Heart left ventricle (tissue), 16 donors: ENCODE results near the gene UBAP1. TPM values are rescaled to one million over a fixed set of nuclear protein-coding genes. Genes with fewer than 3 reads are reported as not detected.
A peak's percentile ranks its signal among the peaks of the same experiment; 100 is the strongest.

Experiments used
- ATAC-seq, 4 donors: fragments of 200-7000 bp; cut with Tn5 transposase; one replicate each; pipeline ENCODE4 v1.9.1; 2020 to 2022; ENCODE audit warnings: moderate library complexity in 4 of 4, mild to moderate bottlenecking in 3 of 4, moderate number of reproducible peaks in 1 of 4
- DNase-seq, 5 donors: peaks; one replicate each; pipeline ENCODE4 v3.0.0-alpha.2; 2020
- H3K27ac ChIP-seq, 12 donors: fragments of 200-600 bp; sonication (generic) in 4 of 12; one replicate each; pipeline versions ENCODE4 v1.5.0 to v1.8.0; 2016 to 2022; ENCODE audit warnings: mild to moderate bottlenecking in 2 of 12
- H3K27me3 ChIP-seq, 9 donors: fragments of 200-600 bp; sonication (generic) in 2 of 9; one replicate each; pipeline versions ENCODE4 v1.5.1 to v1.8.0; 2016 to 2022; ENCODE audit warnings: mild to moderate bottlenecking in 3 of 9
- H3K36me3 ChIP-seq, 9 donors: fragments of 200-600 bp; sonication (generic) in 2 of 9; one replicate each; pipeline versions ENCODE4 v1.5.0 to v1.8.0; 2018 to 2022; ENCODE audit warnings: mild to moderate bottlenecking in 2 of 9
- H3K4me1 ChIP-seq, 12 donors: fragments of 200-600 bp; sonication (generic) in 4 of 12; one replicate each; pipeline versions ENCODE4 v1.5.0 to v1.8.0; 2016 to 2022; ENCODE audit warnings: mild to moderate bottlenecking in 3 of 12
- H3K4me3 ChIP-seq, 12 donors: fragments of 200-600 bp; sonication (generic) in 4 of 12; one replicate each; pipeline versions ENCODE4 v1.5.0 to v1.8.0; 2017 to 2022; ENCODE audit warnings: mild to moderate bottlenecking in 9 of 12, moderate library complexity in 4 of 12
- H3K9me3 ChIP-seq, 12 donors: fragments of 200-600 bp; sonication (generic) in 4 of 12; one replicate each; pipeline versions ENCODE4 v1.5.0 to v1.8.0; 2016 to 2022; ENCODE audit warnings: mild to moderate bottlenecking in 1 of 12
- POLR2A ChIP-seq, 2 donors: fragments of 450-650 bp; IDR thresholded peaks; one replicate each; pipeline ENCODE4 v1.6.1; 2017; ENCODE audit warnings: antibody characterized with exemption in 2 of 2, mild to moderate bottlenecking in 2 of 2, moderate library complexity in 2 of 2
- whole genome bisulfite sequencing, 4 donors: extraction: QIAGEN DNeasy Blood & Tissue Kit in 2 of 4; methylation state at CpG; one replicate each; pipeline versions ENCODE4 v1.1.5 to v1.1.7; 2013 to 2018; 5-methylcytosine and 5-hydroxymethylcytosine counted together
- intact Hi-C, 10 donors: fragments of 100-400 bp; cut with DNase I; formaldehyde crosslinking; loops; one replicate each; pipeline versions ENCODE4 v1.11.1 to v1.14.2; 2022
- polyA plus RNA-seq, 2 donors: library from polyadenylated mRNA; stranded (reverse); fragments of 200-250 nt; gene quantifications; one replicate each; pipeline ENCODE4 v1.2.3, GENCODE V29; 2013
- total RNA-seq, 9 donors: library from RNA; depleted of rRNA in 2 of 9; stranded (reverse); fragments of >200 nt in 2 of 9; fragmentation: NEBNext Ultra II Directional in 3 of 9; extraction: Animal tissue kit (Norgen Biotek cat#: 25700) in 3 of 9; gene quantifications; one replicate each; pipeline versions ENCODE4 v1.1.0 to v1.2.4, GENCODE V29; 2016 to 2023
- TF ChIP-seq, protein P1 (sequence below), 12 donors: fragments of 200-600 bp; sonication (generic) in 4 of 12; IDR thresholded peaks; one replicate each; pipeline versions ENCODE4 v1.5.0 to v1.8.0; 2018 to 2022; ENCODE audit warnings: antibody characterized with exemption in 12 of 12, mild to moderate bottlenecking in 5 of 12
- donor health status: ischemic (EF 13 %, LVEDD 7.1; RV severe dilation, severe dysfunction).
- donor health status: healthy with polysubstance abuse.
- donor health status: DM: no; HTN: yes; CAD: no.
- donor health status: DM: no; HTN: no; CAD: no.
- donor health status: ischemic (EF 25% LVEDD 6.9; RV normal size, moderate dysfunction).
- donor health status: ischemic (EF 25% LVEDD 5.7; RV mildly dilated, moderate dysfunction).
- donor health status: healthy.
- donor health status: DM: yes; HTN: yes; CAD: no.
- donor health status: ischemic (EF 35%, LVEDD 5.7; RV mildly dilated, moderate dysfunction).
- donor health status: nonischemic (EF 11% LVEDD 7.7; RV severe dilation, severe dysfunction).
- donor health status: DM: yes; HTN: yes; CAD: no.
- donor health status: PGD.
- donor health status: ischemic (EF 29% LVEDD 5.4; RV normal size, mild dysfunction).
- donor health status: nonischemic (EF 23%, LVEDD 6.1; RV moderate dilation, normal function).

UBAP1 gene
- total and polyA plus RNA-seq, 11 donors: 18.7 to 66.1 (median 43.1) TPM

DNA sequence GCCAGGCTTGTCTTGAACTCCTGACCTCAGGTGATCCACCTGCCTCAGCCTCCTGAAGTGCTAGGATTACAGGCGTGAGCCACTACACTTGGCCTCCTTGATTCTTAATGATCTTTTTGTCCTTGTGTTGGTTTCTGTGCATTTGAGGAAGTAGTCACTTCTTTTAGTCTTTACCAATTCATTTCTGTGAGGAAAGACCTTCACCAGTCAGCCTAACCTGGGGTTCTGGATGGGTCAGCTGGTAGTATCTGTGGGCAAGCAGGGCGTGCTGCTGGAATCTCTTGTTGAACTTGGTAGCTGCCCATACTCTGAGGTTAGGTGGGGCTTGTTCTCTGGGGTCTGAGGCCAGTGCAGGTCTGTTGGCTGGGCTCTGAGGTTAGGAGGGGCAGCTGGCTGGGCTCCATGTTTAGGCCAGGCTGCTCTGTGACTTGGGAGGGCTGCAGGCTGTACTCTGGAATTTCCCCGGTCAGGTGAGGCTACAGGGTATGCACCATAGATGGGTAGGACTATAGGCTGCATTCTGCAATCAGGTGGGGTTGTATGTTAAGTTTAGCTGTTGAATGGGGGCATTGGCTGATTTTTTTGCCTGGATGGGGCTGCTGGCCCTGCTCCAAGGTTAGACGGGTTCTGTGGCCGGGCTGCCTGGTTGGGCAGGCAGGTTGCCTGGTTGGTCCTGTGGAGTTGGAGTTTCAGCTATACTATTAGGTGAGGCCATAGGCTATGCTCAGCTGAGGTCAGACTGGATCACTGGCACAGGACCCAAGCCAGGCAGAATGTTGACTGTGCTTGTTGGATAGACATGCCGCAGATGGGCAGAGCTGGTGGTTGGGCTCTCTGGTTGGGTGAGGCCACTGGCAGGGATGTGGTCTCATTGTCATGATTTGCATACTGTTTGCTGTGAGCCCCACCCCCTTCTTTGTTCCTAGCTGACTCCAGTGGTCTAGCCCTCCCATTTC is 19.2 kb downstream of the UBAP1 start:
- no peak overlapping the region for H3K27ac ChIP-seq
- ATAC-seq (peak in 3 of 4 donors; percentile 25 to 82 (median 53)), DNase-seq (peak in 1 of 5 donors; percentile 28)
- TF ChIP-seq, protein P1, sequence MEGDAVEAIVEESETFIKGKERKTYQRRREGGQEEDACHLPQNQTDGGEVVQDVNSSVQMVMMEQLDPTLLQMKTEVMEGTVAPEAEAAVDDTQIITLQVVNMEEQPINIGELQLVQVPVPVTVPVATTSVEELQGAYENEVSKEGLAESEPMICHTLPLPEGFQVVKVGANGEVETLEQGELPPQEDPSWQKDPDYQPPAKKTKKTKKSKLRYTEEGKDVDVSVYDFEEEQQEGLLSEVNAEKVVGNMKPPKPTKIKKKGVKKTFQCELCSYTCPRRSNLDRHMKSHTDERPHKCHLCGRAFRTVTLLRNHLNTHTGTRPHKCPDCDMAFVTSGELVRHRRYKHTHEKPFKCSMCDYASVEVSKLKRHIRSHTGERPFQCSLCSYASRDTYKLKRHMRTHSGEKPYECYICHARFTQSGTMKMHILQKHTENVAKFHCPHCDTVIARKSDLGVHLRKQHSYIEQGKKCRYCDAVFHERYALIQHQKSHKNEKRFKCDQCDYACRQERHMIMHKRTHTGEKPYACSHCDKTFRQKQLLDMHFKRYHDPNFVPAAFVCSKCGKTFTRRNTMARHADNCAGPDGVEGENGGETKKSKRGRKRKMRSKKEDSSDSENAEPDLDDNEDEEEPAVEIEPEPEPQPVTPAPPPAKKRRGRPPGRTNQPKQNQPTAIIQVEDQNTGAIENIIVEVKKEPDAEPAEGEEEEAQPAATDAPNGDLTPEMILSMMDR (IDR thresholded peaks at IDR 0.05): no peak
- no peak for TF ChIP-seq POLR2A (IDR thresholded peaks at IDR 0.05)
- H3K27me3 ChIP-seq: no peaks in the 10 kb centered on the region
- peaks cover 0 to 31% (median 13%) of the 10 kb centered on the region in 9 donors for H3K36me3 ChIP-seq
- intact Hi-C loops: no loop called here
- peaks cover 0 to 18% (median 0%) of the 10 kb centered on the region in 12 donors for H3K9me3 ChIP-seq
- WGBS, 4 donors: 69 to 84% (median 79%) methylated on average over 4 to 6 of the region's 6 CpGs
- peaks cover 0 to 45% (median 22%) of the 10 kb centered on the region in 12 donors for H3K4me1 ChIP-seq
- H3K4me3 ChIP-seq: no peak overlapping the region

DNA sequence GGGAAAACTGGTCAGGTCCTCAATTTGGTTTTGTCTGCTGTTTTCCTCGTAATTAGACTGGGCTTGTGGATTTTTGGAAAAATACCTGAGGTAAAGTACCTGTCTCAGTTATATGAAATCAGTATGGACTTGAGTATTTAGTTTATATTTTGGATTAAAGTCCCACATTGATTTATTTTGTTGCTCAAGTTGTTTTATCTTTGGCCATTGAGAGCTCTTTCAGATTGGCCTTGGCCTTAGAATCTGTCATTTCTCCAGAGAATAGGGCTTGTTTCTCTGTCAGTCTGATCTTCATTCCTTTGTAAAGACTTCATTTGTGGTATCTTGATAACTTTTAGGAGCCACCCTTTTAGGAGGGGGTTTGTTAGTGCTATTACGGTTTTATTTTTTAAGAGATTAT is 21.2 kb downstream of the UBAP1 start:
- Histone ChIP-seq H3K27ac (no peak overlapping the region), H3K27me3 (no peaks in the 10 kb centered on the region), H3K4me1 (peaks cover 0 to 61% (median 35%) of the 10 kb centered on the region in 12 donors), H3K36me3 (peaks cover 0 to 23% (median 11%) of the 10 kb centered on the region in 9 donors), H3K9me3 (peaks cover 0 to 18% (median 0%) of the 10 kb centered on the region in 12 donors), H3K4me3 (no peak overlapping the region)
- intact Hi-C loops: loop anchor here in 1 of 10 donors (5.0 kb wide), 1 partner anchor 37 kb away; no protein-coding TSS in a partner anchor
- whole genome bisulfite sequencing, 4 donors: 70 to 82% (median 76%) methylated on average over 2 of the region's 2 CpGs
- no peak for DNase-seq
- TF ChIP-seq, protein P1 (IDR thresholded peaks at IDR 0.05): no peak
- TF ChIP-seq POLR2A (IDR thresholded peaks at IDR 0.05): no peak
- no peak for ATAC-seq

DNA sequence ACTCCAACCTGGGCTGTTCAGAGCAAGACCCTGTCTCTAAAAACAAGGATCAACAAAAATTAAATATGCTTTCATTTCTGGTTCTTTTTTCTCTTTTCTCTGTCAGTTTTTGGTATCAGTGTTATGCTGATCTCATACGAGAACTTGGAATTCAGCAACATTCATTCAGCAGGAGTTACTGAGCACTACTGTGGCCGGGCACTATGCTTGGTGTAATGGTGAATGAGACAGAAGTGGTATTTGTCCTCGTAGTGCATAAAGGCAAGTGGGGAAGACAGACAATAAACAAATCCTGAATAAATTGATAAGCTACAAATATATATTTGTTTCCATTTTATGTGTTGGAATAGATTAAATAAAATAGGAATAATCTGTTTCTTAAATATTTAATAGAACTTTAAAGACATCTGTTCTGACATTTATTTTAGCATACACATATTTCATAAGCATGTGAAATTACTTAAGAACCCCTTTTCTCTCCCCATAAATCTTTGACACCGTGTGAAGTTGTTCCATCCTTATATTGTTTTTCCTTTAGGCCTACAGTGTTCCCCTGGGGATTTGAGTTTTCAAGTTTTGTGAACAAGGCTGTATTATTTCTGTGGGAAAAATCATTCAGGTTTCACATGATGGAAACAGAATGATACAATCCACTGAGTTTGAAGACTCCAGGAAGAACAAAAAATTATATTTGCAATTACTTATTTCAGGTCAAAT is 24.6 kb downstream of the UBAP1 start:
- no peak for TF ChIP-seq POLR2A (IDR thresholded peaks at IDR 0.05)
- TF ChIP-seq, protein P1 (IDR thresholded peaks at IDR 0.05): no peak
- no peaks in the 10 kb centered on the region for H3K9me3 ChIP-seq
- 39 to 53% (median 49%) methylated on average over 4 of the region's 4 CpGs for WGBS, 4 donors
- no peak for ATAC-seq
- peaks cover 0 to 18% (median 8%) of the 10 kb centered on the region in 9 donors for H3K36me3 ChIP-seq
- H3K27ac ChIP-seq: peak overlapping the region in 1 of 12 donors; percentile 40
- no peak overlapping the region for H3K4me3 ChIP-seq
- no peak for DNase-seq
- intact Hi-C loops: loop anchor here in 1 of 10 donors (5.0 kb wide), 1 partner anchor 34 kb away; no protein-coding TSS in a partner anchor
- no peaks in the 10 kb centered on the region for H3K27me3 ChIP-seq
- peaks cover 0 to 52% (median 34%) of the 10 kb centered on the region in 12 donors for H3K4me1 ChIP-seq
